ENCODE measurements around the gene CLCNKB. TPM values are rescaled to one million over a fixed set of nuclear protein-coding genes. Genes with fewer than 3 reads are reported as not detected.

CLCNKB gene
- total and polyA plus RNA-seq, 2 donors (not counting 3 experiments of a cell fraction or from before 2014, with no cell fraction given) = 0.18 TPM; not detected in 1

DNA sequence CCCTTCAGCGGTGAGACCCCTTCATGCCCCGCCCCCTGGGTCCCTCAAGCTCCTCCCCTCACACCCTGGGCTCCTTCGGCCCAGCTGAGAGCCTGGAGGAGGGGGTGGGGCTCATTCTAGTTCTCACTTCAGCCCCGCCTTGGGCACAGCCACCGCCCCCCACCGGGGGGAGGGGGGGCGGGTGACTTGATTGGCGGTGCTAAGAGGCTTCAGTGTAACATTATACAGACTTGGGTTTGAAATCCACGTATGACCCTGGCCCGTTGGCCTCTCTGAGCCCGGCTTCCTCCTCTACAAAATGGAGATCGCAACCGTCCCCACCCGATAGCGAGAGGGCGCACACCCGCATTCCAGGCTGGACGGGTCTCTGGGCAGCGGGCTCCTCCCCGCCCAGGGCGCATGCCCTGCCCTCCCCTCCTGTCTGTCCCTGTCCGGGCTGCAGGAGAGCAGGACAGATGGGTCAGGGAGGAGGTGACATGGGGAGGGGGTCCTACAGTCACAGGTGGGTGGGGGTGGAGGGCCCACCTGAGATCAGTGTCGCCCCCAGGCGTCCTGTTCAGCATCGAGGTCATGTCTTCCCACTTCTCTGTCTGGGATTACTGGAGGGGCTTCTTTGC, 5.1 kb downstream of the CLCNKB start:
- Histone ChIP-seq H3K79me2 (ENCODE audit: control insufficient read depth, insufficient read depth, low read length) (no peaks in the 10 kb centered on the region), H3K4me2 (ENCODE audit: insufficient read depth, low read length) (peak overlapping the region; percentile 82), H3K9me3 (replicated peaks; ENCODE audit: control insufficient read depth, insufficient read depth, low read length) (no peaks in the 10 kb centered on the region), H4K20me1 (replicated peaks; ENCODE audit: control insufficient read depth, extremely low read depth, insufficient read depth, low read length) (no peaks in the 10 kb centered on the region), H3K4me1 (ENCODE audit: control insufficient read depth, extremely low read depth, insufficient read depth, low read length) (no peaks in the 10 kb centered on the region), H3K9ac (replicated peaks; ENCODE audit: extremely low read depth, insufficient read depth, low read length) (peak overlapping the region; percentile 57), H2AFZ (ENCODE audit: low read depth, low read length) (peak overlapping the region; percentile 95), H3K27me3 (ENCODE audit: control insufficient read depth in 2 of 2, insufficient read depth in 2 of 2, low read length in 2 of 2) (no peaks in the 10 kb centered on the region), H3K4me3 (replicated peaks in 1 of 3; ENCODE audit: insufficient read depth in 1 of 3, low read depth in 1 of 3, low read length in 3 of 3) (peak overlapping the region; percentile 29 to 61 (median 50)), H3K36me3 (ENCODE audit: control insufficient read depth in 2 of 2, extremely low read depth in 1 of 2, insufficient read depth in 2 of 2, low read length in 2 of 2) (no peaks in the 10 kb centered on the region), H3K9me1 (replicated peaks; ENCODE audit: control insufficient read depth, extremely low read depth, insufficient read depth, low read length) (no peaks in the 10 kb centered on the region), H3K27ac (ENCODE audit: insufficient read depth, low read depth, low read length) (no peak overlapping the region)
- CTCF ChIA-PET = interaction anchor here (1.0 to 1.1 kb wide), 2 partner anchors 12 to 39 kb away, joined by 3 to 6 read pairs; no protein-coding TSS in a partner anchor
- POLR2A ChIA-PET = no interaction called here
- FAIRE-seq = no peak
- no TSS peak for BruUV-seq (replicated peaks)
- dilution Hi-C loops (cut with MboI; ENCODE audit: extremely low pct_ligation_motif_present, low sequenced_read_pairs) (no loop called here), intact Hi-C loops (cut with micrococcal nuclease) (no loop called here)
- TF ChIP-seq POLR2AphosphoS5 (IDR thresholded peaks at IDR 0.05; ENCODE audit: insufficient read depth, low read depth, low read length) (no peak), FOS (IDR thresholded peaks at IDR 0.05; ENCODE audit: borderline replicate concordance, insufficient read depth, low read length) (no peak), MYC (IDR thresholded peaks at IDR 0.05; ENCODE audit: low read depth, low read length) (no peak), GATA2 (IDR thresholded peaks at IDR 0.05; ENCODE audit: insufficient read depth, insufficient read length, low read depth, low read length) (no peak), EZH2 (IDR thresholded peaks at IDR 0.05; ENCODE audit: borderline replicate concordance, low read depth, low read length, severe bottlenecking) (no peak), POLR2A (IDR thresholded peaks at IDR 0.05; ENCODE audit: low read depth, low read length) (no peak), JUN (IDR thresholded peaks at IDR 0.05; ENCODE audit: borderline replicate concordance, insufficient read depth, insufficient read length, low read depth) (no peak)
- TF ChIP-seq, protein P1, sequence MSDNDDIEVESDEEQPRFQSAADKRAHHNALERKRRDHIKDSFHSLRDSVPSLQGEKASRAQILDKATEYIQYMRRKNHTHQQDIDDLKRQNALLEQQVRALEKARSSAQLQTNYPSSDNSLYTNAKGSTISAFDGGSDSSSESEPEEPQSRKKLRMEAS (IDR thresholded peaks at IDR 0.05; ENCODE audit: insufficient read depth, insufficient read length) = no peak
- TF ChIP-seq, protein P2, sequence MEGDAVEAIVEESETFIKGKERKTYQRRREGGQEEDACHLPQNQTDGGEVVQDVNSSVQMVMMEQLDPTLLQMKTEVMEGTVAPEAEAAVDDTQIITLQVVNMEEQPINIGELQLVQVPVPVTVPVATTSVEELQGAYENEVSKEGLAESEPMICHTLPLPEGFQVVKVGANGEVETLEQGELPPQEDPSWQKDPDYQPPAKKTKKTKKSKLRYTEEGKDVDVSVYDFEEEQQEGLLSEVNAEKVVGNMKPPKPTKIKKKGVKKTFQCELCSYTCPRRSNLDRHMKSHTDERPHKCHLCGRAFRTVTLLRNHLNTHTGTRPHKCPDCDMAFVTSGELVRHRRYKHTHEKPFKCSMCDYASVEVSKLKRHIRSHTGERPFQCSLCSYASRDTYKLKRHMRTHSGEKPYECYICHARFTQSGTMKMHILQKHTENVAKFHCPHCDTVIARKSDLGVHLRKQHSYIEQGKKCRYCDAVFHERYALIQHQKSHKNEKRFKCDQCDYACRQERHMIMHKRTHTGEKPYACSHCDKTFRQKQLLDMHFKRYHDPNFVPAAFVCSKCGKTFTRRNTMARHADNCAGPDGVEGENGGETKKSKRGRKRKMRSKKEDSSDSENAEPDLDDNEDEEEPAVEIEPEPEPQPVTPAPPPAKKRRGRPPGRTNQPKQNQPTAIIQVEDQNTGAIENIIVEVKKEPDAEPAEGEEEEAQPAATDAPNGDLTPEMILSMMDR (IDR thresholded peaks at IDR 0.05; ENCODE audit: extremely low read depth in 1 of 2, insufficient read depth in 1 of 2, low read depth in 1 of 2, low read length in 2 of 2) = no peak
- DNase-seq (ENCODE audit: low read depth, low spot score) = peak; percentile 58
